ENCODE data around the gene RALGPS1.
A peak's percentile ranks its signal among the peaks of the same experiment; 100 is the strongest.

RALGPS1 gene

DNA sequence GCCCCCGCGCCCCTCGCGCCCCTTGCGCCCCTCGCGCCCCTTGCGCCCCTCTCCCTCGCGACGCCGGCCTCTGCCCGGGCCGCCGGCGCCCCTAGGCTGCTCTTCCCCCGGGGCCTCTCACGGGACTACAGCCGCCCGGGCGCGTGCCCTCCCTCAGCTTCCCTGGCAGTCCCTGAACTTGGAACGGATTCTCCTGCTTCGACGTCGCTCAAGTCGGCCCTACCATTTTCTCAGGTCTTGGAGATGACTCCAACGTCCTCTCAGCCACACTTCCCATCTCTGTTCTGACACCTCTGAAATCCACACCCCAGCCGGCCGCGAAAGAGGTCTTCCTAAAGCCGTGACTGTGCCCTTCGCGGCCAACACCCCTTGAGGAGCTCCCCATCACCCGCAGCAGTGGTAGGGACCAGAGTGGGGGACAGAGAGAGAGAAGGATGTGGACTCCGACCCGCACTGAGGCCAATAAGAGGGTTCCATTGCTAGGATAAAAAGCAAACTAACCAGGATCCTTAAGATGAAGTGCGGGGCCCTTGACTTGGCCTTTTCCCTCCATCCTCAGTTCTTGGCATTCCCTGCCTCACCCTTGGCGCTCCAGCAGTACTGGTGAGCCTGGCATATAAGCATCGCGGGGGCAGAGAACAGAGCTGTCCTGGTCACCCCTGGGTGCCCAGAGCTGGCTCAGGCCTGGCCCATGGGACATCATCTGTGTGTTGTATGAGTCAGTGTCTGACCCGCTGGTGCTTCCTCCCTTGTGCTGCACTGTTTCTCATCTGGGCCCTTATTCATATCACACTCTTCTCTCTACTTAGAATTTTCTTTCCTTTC, 311.4 kb downstream of the RALGPS1 start:
- no peak for TF ChIP-seq CTCF (IDR thresholded peaks at IDR 0.05; ENCODE audit: low read depth, low read length)
- no peak overlapping the region for H3K4me3 ChIP-seq (replicated peaks in 1 of 2; ENCODE audit: low read depth in 2 of 2, low read length in 2 of 2)
- peak; percentile 11 to 33 for DNase-seq (ENCODE audit: low read depth in 2 of 2)

DNA sequence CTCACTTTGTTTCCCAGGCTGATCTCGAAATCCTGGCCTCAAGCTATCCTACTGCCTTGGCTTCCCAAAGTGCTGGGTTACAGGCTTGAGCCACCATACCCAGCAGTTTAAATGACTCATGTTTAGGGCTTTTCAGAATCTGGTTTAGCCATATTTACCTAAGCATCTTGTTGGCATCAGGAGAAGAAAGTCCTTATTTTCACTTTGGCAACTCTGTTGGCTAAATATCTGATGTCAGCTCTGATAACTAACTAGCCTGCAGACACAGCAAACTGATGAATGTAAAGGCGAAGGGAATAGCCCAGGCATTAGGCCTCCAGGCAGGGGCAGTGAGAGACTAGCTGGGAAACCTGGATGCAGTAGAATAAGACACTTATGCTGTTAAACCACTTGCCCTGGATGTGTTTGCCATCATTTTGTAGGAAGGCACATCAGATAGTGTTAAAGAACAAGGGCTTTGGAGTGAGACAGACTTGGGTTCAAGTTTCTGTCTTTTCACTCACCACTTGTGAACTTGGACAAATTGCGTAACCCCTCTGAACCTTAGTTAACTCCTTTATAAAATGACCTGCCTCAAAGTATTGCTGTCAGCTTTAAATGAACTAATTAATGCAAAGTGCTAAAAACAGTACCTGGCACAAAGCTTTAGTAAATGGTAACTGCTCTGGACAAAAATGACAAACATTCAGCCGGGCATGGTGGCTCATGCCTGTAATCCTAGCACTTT, 315.3 kb downstream of the RALGPS1 start:
- no peak for TF ChIP-seq CTCF (IDR thresholded peaks at IDR 0.05; ENCODE audit: low read depth, low read length)
- DNase-seq (ENCODE audit: low read depth in 2 of 2): no peak
- no peak overlapping the region for H3K4me3 ChIP-seq (replicated peaks in 1 of 2; ENCODE audit: low read depth in 2 of 2, low read length in 2 of 2)

DNA sequence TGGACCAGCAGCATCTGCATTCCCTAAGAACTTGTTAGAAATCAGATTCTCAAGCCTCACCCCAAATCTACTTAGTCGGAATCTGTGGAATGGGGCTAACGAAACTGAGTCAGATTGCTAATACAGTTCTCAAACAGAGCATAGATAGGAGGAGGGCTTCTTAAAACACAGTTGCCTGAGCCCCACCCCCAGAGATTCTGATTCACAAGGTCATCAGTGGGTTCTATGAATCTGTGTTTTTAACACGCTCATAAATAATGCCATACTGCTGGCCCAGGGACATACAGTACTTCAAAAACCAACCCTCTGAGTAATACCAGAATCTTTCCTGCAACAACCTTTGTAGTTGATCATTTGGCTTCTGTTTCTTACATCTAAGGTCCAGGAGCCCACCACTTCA, 317.1 kb downstream of the RALGPS1 start:
- DNase-seq (ENCODE audit: low read depth in 2 of 2): no peak
- no peak overlapping the region for H3K4me3 ChIP-seq (replicated peaks in 1 of 2; ENCODE audit: low read depth in 2 of 2, low read length in 2 of 2)
- TF ChIP-seq CTCF (IDR thresholded peaks at IDR 0.05; ENCODE audit: low read depth, low read length): no peak

DNA sequence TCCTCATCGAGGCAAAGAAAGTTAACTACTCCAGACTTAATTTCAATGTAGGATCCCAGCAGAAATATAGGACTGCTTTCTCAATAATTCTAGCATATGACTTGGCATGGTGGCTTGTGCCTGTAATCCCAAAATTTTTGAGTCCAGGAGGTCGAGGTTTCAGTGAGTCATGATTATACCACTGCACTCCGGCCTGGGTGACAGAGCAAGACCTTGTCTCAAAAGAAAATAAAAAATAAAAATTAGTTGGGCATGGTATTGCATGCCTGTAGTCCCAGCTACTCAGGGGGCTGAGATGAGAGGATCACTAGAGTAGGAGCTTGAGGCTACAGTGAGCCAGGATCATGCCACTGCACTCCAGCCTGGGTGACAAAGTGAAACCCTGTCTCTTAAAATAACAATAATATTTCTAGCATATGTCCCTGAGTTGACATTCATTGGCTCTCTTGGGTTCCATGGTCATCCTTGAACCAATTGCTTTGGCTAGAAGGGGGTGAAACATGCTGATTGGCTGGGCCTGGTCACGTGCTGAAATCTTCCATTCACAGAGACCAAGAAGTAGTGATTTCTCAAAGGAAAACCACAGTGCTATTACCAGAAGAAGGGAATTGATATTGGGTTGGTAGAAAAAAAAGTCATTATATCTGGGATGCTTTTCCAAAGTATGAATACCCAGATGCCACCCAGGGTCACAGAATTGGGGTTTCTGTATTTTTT, 318.4 kb downstream of the RALGPS1 start:
- no peak overlapping the region for H3K4me3 ChIP-seq (replicated peaks in 1 of 2; ENCODE audit: low read depth in 2 of 2, low read length in 2 of 2)
- TF ChIP-seq CTCF (IDR thresholded peaks at IDR 0.05; ENCODE audit: low read depth, low read length): no peak
- DNase-seq (ENCODE audit: low read depth in 2 of 2): no peak

DNA sequence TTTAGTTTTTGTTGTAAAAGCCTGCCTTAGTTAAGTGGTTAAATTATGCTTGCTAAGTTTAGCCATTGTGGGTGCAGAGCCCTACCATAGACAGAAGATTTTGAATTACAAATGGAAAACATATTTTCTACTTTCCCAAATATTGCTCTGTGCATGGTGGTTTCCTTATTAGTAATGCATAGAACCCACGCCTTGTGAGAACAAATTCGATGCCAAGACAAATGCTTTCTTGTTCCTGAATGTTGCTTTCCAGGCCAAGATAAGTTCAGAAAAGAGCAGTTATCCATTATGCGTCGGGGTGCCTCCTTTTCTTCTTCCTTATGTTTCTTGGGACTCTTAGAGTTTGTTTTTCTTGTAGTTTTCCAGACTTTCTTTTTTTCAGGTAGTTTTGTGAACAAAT, 319.0 kb downstream of the RALGPS1 start:
- DNase-seq (ENCODE audit: low read depth in 2 of 2): peak in 1 of 2 donors; percentile 29
- no peak for TF ChIP-seq CTCF (IDR thresholded peaks at IDR 0.05; ENCODE audit: low read depth, low read length)
- no peak overlapping the region for H3K4me3 ChIP-seq (replicated peaks in 1 of 2; ENCODE audit: low read depth in 2 of 2, low read length in 2 of 2)

- TF ChIP-seq CTCF (IDR thresholded peaks at IDR 0.05; ENCODE audit: low read depth, low read length): no peak
- DNase-seq (ENCODE audit: low read depth in 2 of 2): no peak
- no peak overlapping the region for H3K4me3 ChIP-seq (replicated peaks in 1 of 2; ENCODE audit: low read depth in 2 of 2, low read length in 2 of 2)
Measured at GRCh38 chr9:127233989-127234388, 319.4 kb downstream of the RALGPS1 start.
